WERI-Rb-1 (cell line): ENCODE data around the gene POLD3.

Experiments used
- DNase-seq: peaks from one replicate; pipeline ENCODE4 v3.0.0-alpha.2; 2020
- H3K27ac ChIP-seq: fragments of 250-450 bp; sonication (Bioruptor Pico); 2 replicates; pipeline ENCODE4 v1.5.1; 2020; ENCODE audit warnings: mild to moderate bottlenecking, moderate library complexity
- H3K27me3 ChIP-seq: fragments of 250-450 bp; sonication (Bioruptor Pico); 2 replicates; pipeline ENCODE4 v1.5.1; 2021; ENCODE audit warnings: mild to moderate bottlenecking, low read depth, moderate library complexity; ENCODE audit not compliant: insufficient read depth, severe bottlenecking
- H3K36me3 ChIP-seq: fragments of 250-450 bp; sonication (Bioruptor Pico); 2 replicates; pipeline ENCODE4 v1.5.1; 2020; ENCODE audit warnings: mild to moderate bottlenecking, moderate library complexity
- H3K4me3 ChIP-seq: 2 replicates; pipeline ENCODE4 v1.5.1; 2011; ENCODE audit warnings: low read depth, mild to moderate bottlenecking, control low read depth, low read length
- H3K9me3 ChIP-seq: fragments of 250-450 bp; sonication (Bioruptor Pico); 2 replicates; pipeline ENCODE4 v1.5.1; 2021; ENCODE audit warnings: mild to moderate bottlenecking, moderate library complexity; ENCODE audit not compliant: severe bottlenecking
- CTCF ChIP-seq: IDR thresholded peaks from 2 replicates; pipeline ENCODE4 v1.5.1; 2011; ENCODE audit warnings: low read depth, mild to moderate bottlenecking, control low read depth, inconsistent platforms, low read length

POLD3 gene

GRCh38 chr11:74681686-74682651, 89.6 kb downstream of the POLD3 start:
- H3K27me3 ChIP-seq: no peaks in the 10 kb centered on the region
- no peak for DNase-seq
- no peak overlapping the region for H3K27ac ChIP-seq

GRCh38 chr11:74682731-74683278, 90.4 kb downstream of the POLD3 start:
- no peaks in the 10 kb centered on the region for H3K27me3 ChIP-seq
- no peak for TF ChIP-seq CTCF
- no peaks in the 10 kb centered on the region for H3K36me3 ChIP-seq
- no peak for DNase-seq
- no peak overlapping the region for H3K27ac ChIP-seq
- no peaks in the 10 kb centered on the region for H3K9me3 ChIP-seq
- no peak overlapping the region for H3K4me3 ChIP-seq

More at GRCh38 chr11:74681686-74682651, 89.6 kb downstream of the POLD3 start:
- no peak overlapping the region for H3K4me3 ChIP-seq
- TF ChIP-seq CTCF: no peak
- H3K36me3 ChIP-seq: no peaks in the 10 kb centered on the region
- H3K9me3 ChIP-seq: no peaks in the 10 kb centered on the region

- H3K27ac ChIP-seq: no peak overlapping the region
- no peaks in the 10 kb centered on the region for H3K9me3 ChIP-seq
- DNase-seq: no peak
- no peak for TF ChIP-seq CTCF
- H3K27me3 ChIP-seq: no peaks in the 10 kb centered on the region
- no peaks in the 10 kb centered on the region for H3K36me3 ChIP-seq
- no peak overlapping the region for H3K4me3 ChIP-seq
These were observed 91.0 kb downstream of the POLD3 start for GRCh38 chr11:74683279-74683871.

- Histone ChIP-seq H3K9me3 (no peaks in the 10 kb centered on the region), H3K27me3 (no peaks in the 10 kb centered on the region), H3K4me3 (no peak overlapping the region), H3K27ac (no peak overlapping the region), H3K36me3 (no peaks in the 10 kb centered on the region)
- TF ChIP-seq CTCF: no peak
- DNase-seq: no peak
These were observed 91.6 kb downstream of the POLD3 start for GRCh38 chr11:74683941-74684481.

- Histone ChIP-seq H3K4me3 (no peak overlapping the region), H3K36me3 (no peaks in the 10 kb centered on the region), H3K9me3 (no peaks in the 10 kb centered on the region), H3K27ac (no peak overlapping the region), H3K27me3 (no peaks in the 10 kb centered on the region)
- no peak for TF ChIP-seq CTCF
- DNase-seq: no peak
These were observed 92.3 kb downstream of the POLD3 start for GRCh38 chr11:74684661-74685060.
